Suprapubic skin (tissue), 4 donors: Measurements from ENCODE around the gene TMEM63B.

Experiments
- CTCF ChIP-seq, 2 donors: fragments of 200-600 bp in 1 of 2; fragments of 450-650 bp in 1 of 2; sonication (generic) in 1 of 2; IDR thresholded peaks; one replicate each; pipeline ENCODE4 v1.5.1; 2016 to 2019; ENCODE audit warnings: antibody characterized with exemption in 2 of 2, mild to moderate bottlenecking in 1 of 2, moderate library complexity in 1 of 2
- EP300 ChIP-seq: sonication (generic); formaldehyde crosslinking; IDR thresholded peaks from one replicate; pipeline ENCODE4 v1.6.1; 2017; ENCODE audit warnings: antibody characterized with exemption
- POLR2AphosphoS5 ChIP-seq, 3 donors: sonication (generic); formaldehyde crosslinking; IDR thresholded peaks; one replicate each; pipeline ENCODE4 v1.6.1; 2017; ENCODE audit warnings: antibody characterized with exemption in 3 of 3

GRCh38 chr6:44192428-44193041, 65.2 kb downstream of the TMEM63B start:
- TF ChIP-seq CTCF (IDR thresholded peaks at IDR 0.05) (no peak), POLR2AphosphoS5 (IDR thresholded peaks at IDR 0.05) (no peak), EP300 (no peak)
